SK-N-SH (cell line): ENCODE data around the gene MLANA. TPM values are rescaled to one million over a fixed set of nuclear protein-coding genes. Genes with fewer than 3 reads are reported as not detected.
A peak's percentile ranks its signal among the peaks of the same experiment; 100 is the strongest.

Source experiments
- CTCF ChIA-PET: fragments of 300-600, 350-600 bp; formaldehyde crosslinking; extraction: SDS; loops from one replicate; lab custom pipeline; 2021; lab: Yijun Ruan, JAX
- POLR2A ChIA-PET: fragments of 350-600 bp; sonication (Branson Sonifier 250); formaldehyde crosslinking; extraction: SDS; loops from one replicate; lab custom pipeline; 2020; ENCODE audit warnings: antibody characterized with exemption, inconsistent platforms; lab: Yijun Ruan, JAX
- DNase-seq: peaks from one replicate; pipeline ENCODE4 v3.0.0; 2012
- H2AFZ ChIP-seq: fragments of 200-600 bp; sonication (generic); 2 replicates; pipeline ENCODE4 v1.8.1; 2016; ENCODE audit warnings: antibody characterized with exemption, mild to moderate bottlenecking, low read depth
- H3F3A ChIP-seq: fragments of 200-600 bp; sonication (generic); replicated peaks from 2 replicates; pipeline ENCODE3; 2016; ENCODE audit warnings: antibody characterized with exemption, mild to moderate bottlenecking; ENCODE audit not compliant: insufficient read depth
- H3K27ac ChIP-seq, 2 experiments: fragments of 200-500 bp in 1 of 2; fragments of 200-600 bp in 1 of 2; sonication (Bioruptor generic) in 1 of 2; sonication (generic), shearing (Covaris generic) in 1 of 2; 2 replicates each; pipeline versions ENCODE4 v1.5.1 to v1.6.1; 2014 to 2016; ENCODE audit warnings: low read depth in 2 of 2, inconsistent platforms in 1 of 2, low read length in 1 of 2, mild to moderate bottlenecking in 1 of 2, mixed read lengths in 1 of 2
- H3K27me3 ChIP-seq: fragments of 200-600 bp; sonication (generic), shearing (Covaris generic); 2 replicates; pipeline ENCODE4 v1.6.1; 2016; ENCODE audit warnings: mixed run types; ENCODE audit not compliant: insufficient read depth
- H3K36me3 ChIP-seq, 2 experiments: fragments of 200-500 bp in 1 of 2; fragments of 200-600 bp in 1 of 2; sonication (Bioruptor generic) in 1 of 2; sonication (generic) in 1 of 2; replicated peaks in 1 of 2; 2 replicates each; pipeline versions ENCODE3 to v1.5.1; 2014 to 2016; ENCODE audit warnings: low read length in 1 of 2, mild to moderate bottlenecking in 1 of 2; ENCODE audit not compliant: insufficient read depth in 2 of 2, control insufficient read depth in 1 of 2
- H3K4me1 ChIP-seq, 2 experiments: fragments of 200-500 bp in 1 of 2; fragments of 200-600 bp in 1 of 2; sonication (Bioruptor generic) in 1 of 2; sonication (generic), shearing (Covaris generic) in 1 of 2; 2 replicates each; pipeline versions ENCODE4 v1.5.1 to v1.6.1; 2014 to 2016; ENCODE audit warnings: low read depth in 1 of 2, low read length in 1 of 2, mixed run types in 1 of 2; ENCODE audit not compliant: insufficient read depth in 2 of 2, control insufficient read depth in 1 of 2
- H3K4me2 ChIP-seq: fragments of 200-600 bp; sonication (generic), shearing (Covaris generic); 2 replicates; pipeline ENCODE4 v1.6.1; 2017; ENCODE audit warnings: mixed run types
- H3K4me3 ChIP-seq, 2 experiments: fragments of 200-500 bp in 1 of 2; fragments of 200-600 bp in 1 of 2; sonication (Bioruptor generic) in 1 of 2; sonication (generic), shearing (Covaris generic) in 1 of 2; 2 replicates each; pipeline versions ENCODE4 v1.5.1 to v1.8.1; 2014 to 2016; ENCODE audit warnings: low read depth in 2 of 2, inconsistent platforms in 1 of 2, low read length in 1 of 2, mild to moderate bottlenecking in 1 of 2, mixed read lengths in 1 of 2, moderate library complexity in 1 of 2
- H3K79me2 ChIP-seq: fragments of 200-600 bp; sonication (generic); 2 replicates; pipeline ENCODE4 v1.8.1; 2017; ENCODE audit warnings: mild to moderate bottlenecking; ENCODE audit not compliant: insufficient read depth
- H3K9ac ChIP-seq: fragments of 200-600 bp; sonication (generic); 2 replicates; pipeline ENCODE4 v1.6.1; 2017; ENCODE audit warnings: mixed run types
- H3K9me2 ChIP-seq: fragments of 200-600 bp; sonication (generic); 2 replicates; pipeline ENCODE4 v1.6.1; 2017; ENCODE audit warnings: mixed run types
- H3K9me3 ChIP-seq: fragments of 200-600 bp; sonication (generic); 2 replicates; pipeline ENCODE4 v1.6.1; 2017; ENCODE audit warnings: mixed run types, mild to moderate bottlenecking, moderate library complexity
- H4K20me1 ChIP-seq: fragments of 200-600 bp; sonication (generic); 2 replicates; pipeline ENCODE4 v1.6.1; 2017; ENCODE audit warnings: mild to moderate bottlenecking, mixed run types; ENCODE audit not compliant: insufficient read depth
- CHD2 ChIP-seq: fragments of 150-350 bp; IDR thresholded peaks from 2 replicates; pipeline ENCODE4 v1.6.1; 2018; ENCODE audit warnings: low read length; ENCODE audit not compliant: partially characterized antibody
- CTCF ChIP-seq: fragments of 200-600 bp; sonication (generic); IDR thresholded peaks from 2 replicates; pipeline ENCODE4 v1.6.1; 2017; ENCODE audit warnings: antibody characterized with exemption, mild to moderate bottlenecking, moderate library complexity
- FOSL2 ChIP-seq: IDR thresholded peaks from 2 replicates; pipeline ENCODE4 v1.4.0; 2012; ENCODE audit warnings: low read depth, mild to moderate bottlenecking, moderate library complexity, borderline replicate concordance
- FOXJ3 ChIP-seq: sonication (generic); formaldehyde crosslinking; IDR thresholded peaks from 2 replicates; pipeline ENCODE4 v1.5.1; 2020; ENCODE audit warnings: mild to moderate bottlenecking, missing genetic modification reagents
- IRF3 ChIP-seq: fragments of 150-350 bp; IDR thresholded peaks from 2 replicates; pipeline ENCODE4 v1.6.1; 2016; ENCODE audit warnings: mild to moderate bottlenecking, low read depth, low read length
- MXI1 ChIP-seq: IDR thresholded peaks from 2 replicates; pipeline ENCODE4 v1.6.1; 2012; ENCODE audit warnings: mild to moderate bottlenecking, low read depth, low read length, improper control_type of control experiment
- NFIC ChIP-seq: IDR thresholded peaks from 2 replicates; pipeline ENCODE4 v1.4.0; 2012; ENCODE audit warnings: borderline replicate concordance
- PBX3 ChIP-seq: IDR thresholded peaks from 2 replicates; pipeline ENCODE4; 2012
- POLR2AphosphoS5 ChIP-seq: IDR thresholded peaks from 2 replicates; pipeline ENCODE4 v1.6.1; 2012; ENCODE audit warnings: low read depth, low read length
- RAD21 ChIP-seq: IDR thresholded peaks from 2 replicates; pipeline ENCODE4 v1.6.1; 2012; ENCODE audit warnings: mild to moderate bottlenecking, low read length
- RCOR1 ChIP-seq: fragments of 150-350 bp; IDR thresholded peaks from 2 replicates; pipeline ENCODE4 v1.6.1; 2017; ENCODE audit warnings: antibody characterized with exemption, low read length
- SMC3 ChIP-seq: IDR thresholded peaks from 2 replicates; pipeline ENCODE4 v1.6.1; 2012; ENCODE audit warnings: low read depth, low read length, improper control_type of control experiment
- TCF12 ChIP-seq: IDR thresholded peaks from 2 replicates; pipeline ENCODE4 v1.4.0; 2012
- USF2 ChIP-seq: fragments of 150-350 bp; IDR thresholded peaks from 2 replicates; pipeline ENCODE4 v1.6.1; 2017; ENCODE audit warnings: antibody characterized with exemption, low read length, low read depth, borderline replicate concordance
- ZBTB33 ChIP-seq: IDR thresholded peaks from 2 replicates; pipeline ENCODE4 v1.4.0; 2012; ENCODE audit warnings: low read depth, borderline replicate concordance
- WGBS: methylation state at CpG from one replicate; pipeline ENCODE4 v1.1.6; 2017; ENCODE audit warnings: low lambda C conversion rate; 5-methylcytosine and 5-hydroxymethylcytosine counted together
- polyA plus RNA-seq, 3 experiments: library from polyadenylated mRNA; depleted of rRNA; stranded (reverse); fragments of >200 nt; gene quantifications; 2 replicates each; pipeline ENCODE4 v1.2.3, GENCODE V29; 2012

The MLANA gene
- polyA plus RNA-seq, 1 of the 3 experiments (the other 2 are of a cell fraction) = not detected

GRCh38 chr9:5886114-5886939 is 4.4 kb upstream of the MLANA start:
- Histone ChIP-seq H3K36me3 (no peaks in the 10 kb centered on the region), H3K9ac (no peak overlapping the region), H3K4me2 (no peak overlapping the region), H3K27ac (no peak overlapping the region), H3K79me2 (no peaks in the 10 kb centered on the region), H3K4me1 (no peaks in the 10 kb centered on the region; a peak in 1 of 4 replicates), H3K9me2 (no peaks in the 10 kb centered on the region), H2AFZ (no peak overlapping the region), H3K4me3 (no peak overlapping the region; a peak in 1 of 4 replicates), H3F3A (no peaks in the 10 kb centered on the region), H3K27me3 (no peaks in the 10 kb centered on the region), H4K20me1 (no peaks in the 10 kb centered on the region), H3K9me3 (no peaks in the 10 kb centered on the region)
- POLR2A ChIA-PET = no interaction called here
- CTCF ChIA-PET = interaction anchor here (0.6 to 5.5 kb wide), 44 partner anchors 9 to 506 kb away, joined by 3 to 67 read pairs (median 4); partner anchors contain the start of genes ERMP1 and RANBP6
- TF ChIP-seq FOSL2 (no peak), CTCF (peak; percentile 96), ZBTB33 (no peak), CHD2 (peak; percentile 20), MXI1 (peak; percentile 23; the same call in 1 of the 2 replicates), FOXJ3 (CRISPR knock-in tag) (no peak), TCF12 (no peak), USF2 (peak; percentile 24; the same call in 1 of the 2 replicates), SMC3 (peak; percentile 89), RAD21 (peak; percentile 96), RCOR1 (peak; percentile 31; the same call in 1 of the 2 replicates), NFIC (no peak), POLR2AphosphoS5 (no peak), IRF3 (no peak), PBX3 (no peak)
- 63% methylated on average over 3 of the region's 8 CpGs for WGBS
- peak; percentile 81 for DNase-seq
